Neural progenitor cell (in vitro differentiated cells): Measurements from ENCODE around the gene SEMA4D. TPM values are rescaled to one million over a fixed set of nuclear protein-coding genes. Genes with fewer than 3 reads are reported as not detected.

Experiments
- DNase-seq: peaks from one replicate; pipeline ENCODE4 v3.0.0-alpha.2; 2016; ENCODE audit warnings: low spot score
- H2AFZ ChIP-seq: fragments of 200-600 bp; sonication (generic); replicated peaks from 2 replicates; pipeline ENCODE4 v1.6.1; 2016; ENCODE audit warnings: antibody characterized with exemption
- H3F3A ChIP-seq: fragments of 200-600 bp; sonication (generic); 2 replicates; pipeline ENCODE4 v1.6.1; 2016; ENCODE audit warnings: antibody characterized with exemption, low read depth
- H3K27ac ChIP-seq: fragments of 200-600 bp; sonication (generic); 2 replicates; pipeline ENCODE4 v1.5.1; 2016; ENCODE audit warnings: mild to moderate bottlenecking
- H3K27me3 ChIP-seq: fragments of 200-600 bp; sonication (generic); 2 replicates; pipeline ENCODE4 v1.6.1; 2016; ENCODE audit warnings: mild to moderate bottlenecking, moderate library complexity
- H3K36me3 ChIP-seq: fragments of 200-600 bp; sonication (generic); 2 replicates; pipeline ENCODE4 v1.5.1; 2016
- H3K4me1 ChIP-seq: fragments of 200-600 bp; sonication (generic); 2 replicates; pipeline ENCODE4 v1.6.1; 2016; ENCODE audit warnings: mixed run types
- H3K4me2 ChIP-seq: fragments of 200-600 bp; sonication (generic); 2 replicates; pipeline ENCODE4 v1.6.1; 2016
- H3K4me3 ChIP-seq: fragments of 200-600 bp; sonication (generic); 2 replicates; pipeline ENCODE4 v1.5.1; 2016
- H3K79me2 ChIP-seq: fragments of 200-600 bp; sonication (generic); 2 replicates; pipeline ENCODE4 v1.6.1; 2016; ENCODE audit warnings: low read depth
- H3K9ac ChIP-seq: fragments of 200-600 bp; sonication (generic); 2 replicates; pipeline ENCODE4 v1.6.1; 2016
- H3K9me3 ChIP-seq: fragments of 200-600 bp; sonication (generic); 2 replicates; pipeline ENCODE4 v1.5.1; 2016; ENCODE audit warnings: low read depth
- H4K20me1 ChIP-seq: fragments of 200-600 bp; sonication (generic); 2 replicates; pipeline ENCODE4 v1.6.1; 2016; ENCODE audit warnings: low read depth
- H3K27ac Mint-ChIP-seq: 3 replicates; pipeline ENCODE4 v1.8.0; 2021; ENCODE audit warnings: mixed read lengths
- H3K27me3 Mint-ChIP-seq: 2 replicates; pipeline ENCODE4 v1.8.0; 2022; ENCODE audit warnings: low read depth, mild to moderate bottlenecking, inconsistent platforms, moderate library complexity, mixed read lengths; ENCODE audit not compliant: insufficient read depth
- H3K36me3 Mint-ChIP-seq: 3 replicates; pipeline ENCODE4 v1.8.0; 2021; ENCODE audit warnings: mixed read lengths
- H3K4me1 Mint-ChIP-seq: 3 replicates; pipeline ENCODE4 v1.8.0; 2021; ENCODE audit warnings: mixed read lengths
- H3K4me3 Mint-ChIP-seq: 3 replicates; pipeline ENCODE4 v1.8.0; 2021; ENCODE audit warnings: mild to moderate bottlenecking, moderate library complexity, mixed read lengths
- H3K9me3 Mint-ChIP-seq: 3 replicates; pipeline ENCODE4 v1.8.0; 2020; ENCODE audit warnings: mixed read lengths
- EZH2 ChIP-seq: fragments of 200-600 bp; sonication (generic); IDR thresholded peaks from 2 replicates; pipeline ENCODE4 v1.6.1; 2017; ENCODE audit warnings: antibody characterized with exemption, mild to moderate bottlenecking, moderate library complexity
- EZH2phosphoT487 ChIP-seq: fragments of 200-600 bp; sonication (generic); IDR thresholded peaks from 2 replicates; pipeline ENCODE4 v1.6.1; 2017; ENCODE audit warnings: antibody characterized with exemption
- total RNA-seq: library from RNA; depleted of rRNA; stranded (reverse); fragments of >200 nt; gene quantifications from 2 replicates; pipeline ENCODE4 v1.2.3, GENCODE V29; 2015; ENCODE audit warnings: low replicate concordance
- TF ChIP-seq, protein P1 (sequence below): fragments of 200-600 bp; sonication (generic); IDR thresholded peaks from 2 replicates; pipeline ENCODE4 v1.5.1; 2017; ENCODE audit warnings: antibody characterized with exemption, mild to moderate bottlenecking

Gene SEMA4D
- total RNA-seq, 1 donor from 2014 or later = 19.1 TPM

DNA sequence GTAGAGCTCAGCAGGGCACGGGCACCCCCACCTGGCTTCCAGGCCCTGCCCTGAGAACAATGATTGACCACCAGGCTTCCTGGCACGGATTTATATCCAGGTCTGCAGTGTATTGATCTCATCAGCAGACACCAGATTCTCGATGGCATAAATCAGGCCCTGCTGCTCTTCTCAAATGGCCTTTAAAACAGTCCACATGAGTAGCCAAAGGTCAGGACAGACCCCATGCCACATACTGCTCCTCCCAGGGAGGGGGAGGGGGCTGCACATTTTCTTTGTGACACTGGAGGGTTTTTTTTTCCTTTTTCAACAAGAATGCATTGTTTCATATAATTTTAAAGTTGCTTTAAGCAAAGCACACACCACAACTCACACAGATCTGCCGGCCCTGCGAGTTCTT is 85.4 kb downstream of the SEMA4D start:
- Mint-ChIP-seq H3K27me3 (peaks cover 3% of the 10 kb centered on the region), H3K4me1 (peaks cover 32% of the 10 kb centered on the region), H3K36me3 (peaks cover 24% of the 10 kb centered on the region), H3K4me3 (peak overlapping the region; percentile 33), H3K27ac (peak overlapping the region; percentile 85), H3K9me3 (peaks cover 14% of the 10 kb centered on the region)
- Histone ChIP-seq H3K27me3 (no peaks in the 10 kb centered on the region), H3K4me1 (peaks cover 18% of the 10 kb centered on the region), H3K4me3 (no peak overlapping the region), H2AFZ (no peak overlapping the region), H3K9ac (no peak overlapping the region), H4K20me1 (peaks cover 44% of the 10 kb centered on the region), H3F3A (peaks cover 30% of the 10 kb centered on the region), H3K4me2 (peak overlapping the region; percentile 59), H3K36me3 (no peaks in the 10 kb centered on the region), H3K79me2 (peaks cover 23% of the 10 kb centered on the region), H3K9me3 (no peaks in the 10 kb centered on the region), H3K27ac (no peak overlapping the region)
- TF ChIP-seq EZH2phosphoT487 (no peak), EZH2 (no peak)
- TF ChIP-seq, protein P1, sequence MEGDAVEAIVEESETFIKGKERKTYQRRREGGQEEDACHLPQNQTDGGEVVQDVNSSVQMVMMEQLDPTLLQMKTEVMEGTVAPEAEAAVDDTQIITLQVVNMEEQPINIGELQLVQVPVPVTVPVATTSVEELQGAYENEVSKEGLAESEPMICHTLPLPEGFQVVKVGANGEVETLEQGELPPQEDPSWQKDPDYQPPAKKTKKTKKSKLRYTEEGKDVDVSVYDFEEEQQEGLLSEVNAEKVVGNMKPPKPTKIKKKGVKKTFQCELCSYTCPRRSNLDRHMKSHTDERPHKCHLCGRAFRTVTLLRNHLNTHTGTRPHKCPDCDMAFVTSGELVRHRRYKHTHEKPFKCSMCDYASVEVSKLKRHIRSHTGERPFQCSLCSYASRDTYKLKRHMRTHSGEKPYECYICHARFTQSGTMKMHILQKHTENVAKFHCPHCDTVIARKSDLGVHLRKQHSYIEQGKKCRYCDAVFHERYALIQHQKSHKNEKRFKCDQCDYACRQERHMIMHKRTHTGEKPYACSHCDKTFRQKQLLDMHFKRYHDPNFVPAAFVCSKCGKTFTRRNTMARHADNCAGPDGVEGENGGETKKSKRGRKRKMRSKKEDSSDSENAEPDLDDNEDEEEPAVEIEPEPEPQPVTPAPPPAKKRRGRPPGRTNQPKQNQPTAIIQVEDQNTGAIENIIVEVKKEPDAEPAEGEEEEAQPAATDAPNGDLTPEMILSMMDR = no peak
- DNase-seq = peak; percentile 23

DNA sequence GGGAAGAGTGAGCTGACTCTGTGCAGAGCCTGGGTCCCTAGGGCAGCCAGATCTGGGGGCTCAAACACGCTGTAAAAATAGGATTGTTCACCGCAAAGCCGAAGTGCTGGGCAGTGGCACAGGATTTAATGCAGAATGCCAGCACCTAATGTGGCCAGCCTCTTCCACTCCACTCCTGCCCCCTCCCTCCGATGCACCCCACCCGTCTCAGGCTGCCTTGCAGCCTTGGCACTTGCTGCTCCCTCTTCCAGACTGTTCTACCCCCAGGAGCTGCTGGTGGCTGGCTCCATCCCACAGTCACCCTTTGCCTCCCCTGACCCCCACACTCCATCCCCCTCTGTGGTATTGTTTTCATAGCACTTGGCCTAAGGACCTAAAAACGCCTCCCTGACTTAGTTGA is 86.2 kb downstream of the SEMA4D start:
- Histone ChIP-seq H3K79me2 (peaks cover 25% of the 10 kb centered on the region), H3F3A (peaks cover 30% of the 10 kb centered on the region), H3K4me3 (no peak overlapping the region), H3K9ac (no peak overlapping the region), H3K4me2 (no peak overlapping the region), H3K9me3 (no peaks in the 10 kb centered on the region), H3K36me3 (no peaks in the 10 kb centered on the region), H3K27ac (no peak overlapping the region), H3K4me1 (peaks cover 18% of the 10 kb centered on the region), H2AFZ (no peak overlapping the region), H3K27me3 (no peaks in the 10 kb centered on the region), H4K20me1 (peaks cover 40% of the 10 kb centered on the region)
- DNase-seq = no peak
- TF ChIP-seq, protein P1 = no peak
- no peak for TF ChIP-seq EZH2
- TF ChIP-seq EZH2phosphoT487 = no peak
- H3K4me1 Mint-ChIP-seq = peaks cover 30% of the 10 kb centered on the region
- peaks cover 24% of the 10 kb centered on the region for H3K36me3 Mint-ChIP-seq
- no peak overlapping the region for H3K4me3 Mint-ChIP-seq
- peaks cover 14% of the 10 kb centered on the region for H3K9me3 Mint-ChIP-seq
- H3K27ac Mint-ChIP-seq = no peak overlapping the region
- H3K27me3 Mint-ChIP-seq = peaks cover 3% of the 10 kb centered on the region

- no peaks in the 10 kb centered on the region for H3K36me3 ChIP-seq
- DNase-seq = no peak
- no peak overlapping the region for H3K27ac ChIP-seq
- Mint-ChIP-seq H3K27me3 (peaks cover 3% of the 10 kb centered on the region), H3K4me3 (no peak overlapping the region), H3K27ac (no peak overlapping the region), H3K36me3 (peaks cover 24% of the 10 kb centered on the region), H3K4me1 (peaks cover 36% of the 10 kb centered on the region), H3K9me3 (peaks cover 14% of the 10 kb centered on the region)
- peaks cover 25% of the 10 kb centered on the region for H3K79me2 ChIP-seq
- no peak overlapping the region for H3K4me2 ChIP-seq
- H3K9ac ChIP-seq = no peak overlapping the region
- H3K27me3 ChIP-seq = no peaks in the 10 kb centered on the region
- no peak overlapping the region for H3K4me3 ChIP-seq
- H2AFZ ChIP-seq = no peak overlapping the region
- H3K4me1 ChIP-seq = peaks cover 18% of the 10 kb centered on the region
- H3K9me3 ChIP-seq = no peaks in the 10 kb centered on the region
- H3F3A ChIP-seq = peaks cover 30% of the 10 kb centered on the region
- TF ChIP-seq, protein P1 = no peak
- TF ChIP-seq EZH2phosphoT487 (no peak), EZH2 (no peak)
- H4K20me1 ChIP-seq = peaks cover 40% of the 10 kb centered on the region
Observed at GRCh38 chr9:89410641-89411350, 87.1 kb downstream of the SEMA4D start.
